GM18873 (cell line): ENCODE data around the gene HMGCL.

ENCODE experiments used
- ATAC-seq: cut with Tn5 transposase; IDR thresholded peaks from one replicate; pipeline ENCODE4 v1.9.1; 2021; ENCODE audit warnings: mild to moderate bottlenecking, moderate library complexity, moderate number of reproducible peaks; ENCODE audit not compliant: unreplicated experiment, low FRiP score

Gene HMGCL

GRCh38 chr1:23779826-23780371 is 45.3 kb downstream of the HMGCL start:
- ATAC-seq = no peak

GRCh38 chr1:23777979-23778814 is 47.0 kb downstream of the HMGCL start, which contains the start of gene PITHD1:
PITHD1 (plus strand) TSS chr1:23778418; CDS start chr1:23778516, 98 bp downstream.
- ATAC-seq = no peak

GRCh38 chr1:23776217-23776616 is 49.0 kb downstream of the HMGCL start:
- no peak for ATAC-seq

GRCh38 chr1:23774174-23774880 is 50.9 kb downstream of the HMGCL start:
- no peak for ATAC-seq

GRCh38 chr1:23772854-23773242 is 52.4 kb downstream of the HMGCL start:
- ATAC-seq = no peak

GRCh38 chr1:23772049-23772853 is 53.0 kb downstream of the HMGCL start:
- no peak for ATAC-seq

- ATAC-seq = no peak
Measured at GRCh38 chr1:23768733-23769132, 56.5 kb downstream of the HMGCL start.

- no peak for ATAC-seq
Measured at GRCh38 chr1:23763041-23763577, 62.1 kb downstream of the HMGCL start.

GRCh38 chr1:23759277-23759676 is 66.0 kb downstream of the HMGCL start:
- no peak for ATAC-seq

GRCh38 chr1:23757812-23758211 is 67.4 kb downstream of the HMGCL start:
- no peak for ATAC-seq

GRCh38 chr1:23756676-23757075 is 68.6 kb downstream of the HMGCL start:
- ATAC-seq = no peak

- no peak for ATAC-seq
Measured at GRCh38 chr1:23752909-23753308, 72.3 kb downstream of the HMGCL start.
